Measurements from ENCODE around the gene GALNT18.

- no peak for TF ChIP-seq CTCF (IDR thresholded peaks at IDR 0.05; ENCODE audit: insufficient read depth, low read length)
- TF ChIP-seq GABPA (IDR thresholded peaks at IDR 0.05; ENCODE audit: low read depth), result no peak
- no peak for TF ChIP-seq POLR2AphosphoS5 (IDR thresholded peaks at IDR 0.05; ENCODE audit: low read depth)
- no peak for TF ChIP-seq REST (IDR thresholded peaks at IDR 0.05; ENCODE audit: insufficient replicate concordance, low read depth)
These were observed 243.4 kb downstream of the GALNT18 start for GRCh38 chr11:11378184-11378940.
